MG63 (cell line): ENCODE measurements around the gene ESPN. TPM values are rescaled to one million over a fixed set of nuclear protein-coding genes. Genes with fewer than 3 reads are reported as not detected.

Experiments used
- DNase-seq: peaks from one replicate; pipeline ENCODE4 v3.0.0-alpha.2; 2020
- H3K27me3 ChIP-seq: fragments of 250-450 bp; sonication (Bioruptor Pico); 2 replicates; pipeline ENCODE4 v1.5.1; 2020; ENCODE audit warnings: mild to moderate bottlenecking, moderate library complexity
- H3K36me3 ChIP-seq: fragments of 250-450 bp; sonication (Bioruptor Pico); 2 replicates; pipeline ENCODE4 v1.5.1; 2020; ENCODE audit warnings: mild to moderate bottlenecking, moderate library complexity
- H3K4me3 ChIP-seq: fragments of 250-450 bp; sonication (Bioruptor Pico); 2 replicates; pipeline ENCODE4 v1.5.1; 2020; ENCODE audit warnings: mild to moderate bottlenecking, moderate library complexity
- H3K9me3 ChIP-seq: fragments of 250-450 bp; sonication (Bioruptor Pico); 2 replicates; pipeline ENCODE4 v1.5.1; 2020; ENCODE audit warnings: mild to moderate bottlenecking, moderate library complexity
- total RNA-seq: library from RNA; depleted of rRNA; stranded (reverse); fragments of >200 nt; shearing (Covaris generic); gene quantifications from 2 replicates; pipeline ENCODE4 v1.2.3, GENCODE V29; 2014; ENCODE audit warnings: low replicate concordance

The ESPN gene
- total RNA-seq, 1 experiment from 2014 or later = not detected

- no peak for DNase-seq
- Histone ChIP-seq H3K36me3 (no peaks in the 10 kb centered on the region), H3K27me3 (no peaks in the 10 kb centered on the region), H3K9me3 (no peaks in the 10 kb centered on the region), H3K4me3 (no peak overlapping the region)
These were observed 27.6 kb upstream of the ESPN start for GRCh38 chr1:6396998-6397397.

DNA sequence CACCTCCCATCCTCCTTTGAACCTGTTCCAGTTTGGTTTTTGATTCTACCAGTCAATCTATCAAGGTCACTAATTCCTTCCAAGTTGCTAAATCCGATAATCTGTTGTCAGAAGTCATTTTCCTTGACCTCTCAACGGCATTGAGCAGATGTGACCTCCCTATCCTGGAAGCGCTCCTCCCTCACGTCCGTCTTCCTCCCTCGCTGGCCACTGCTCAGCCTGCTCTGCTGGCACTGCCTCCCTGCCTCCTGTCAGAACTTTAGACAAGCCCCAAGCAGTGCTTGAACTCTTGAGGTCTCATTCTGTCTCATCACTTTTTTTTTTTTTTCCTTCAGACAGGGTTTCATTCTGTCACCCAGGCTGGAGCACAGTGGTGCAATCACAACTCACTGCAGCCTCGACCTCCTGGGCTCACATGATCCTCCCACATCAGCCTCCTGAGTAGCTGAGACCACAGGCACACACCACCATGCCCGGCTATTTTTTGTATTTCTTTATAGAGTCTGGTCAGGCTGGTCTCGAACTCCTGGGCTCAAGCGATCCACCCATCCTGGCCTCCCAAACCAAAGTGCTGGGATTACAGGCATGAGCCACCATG is 26.6 kb upstream of the ESPN start:
- Histone ChIP-seq H3K9me3 (no peaks in the 10 kb centered on the region), H3K36me3 (no peaks in the 10 kb centered on the region), H3K27me3 (no peaks in the 10 kb centered on the region), H3K4me3 (no peak overlapping the region)
- DNase-seq = no peak

DNA sequence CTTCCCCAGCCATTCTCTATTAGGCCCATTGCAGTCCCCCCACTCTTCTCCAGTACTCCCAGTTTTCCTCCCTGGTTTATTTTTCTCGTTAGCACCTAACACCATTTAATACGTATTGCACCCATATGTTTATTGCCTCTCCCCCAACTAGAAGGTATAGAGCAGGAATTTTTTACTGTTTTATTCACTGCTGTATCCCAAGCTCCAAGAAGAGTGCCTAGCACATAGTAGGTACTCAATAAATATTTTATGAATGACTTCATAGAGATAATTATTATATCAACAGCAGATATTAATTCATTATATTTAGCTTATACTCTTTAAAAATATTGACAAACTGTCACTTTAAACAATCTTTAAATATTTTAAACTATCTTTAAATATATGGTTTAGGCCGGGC is 25.3 kb upstream of the ESPN start:
- Histone ChIP-seq H3K9me3 (no peaks in the 10 kb centered on the region), H3K27me3 (no peaks in the 10 kb centered on the region), H3K36me3 (no peaks in the 10 kb centered on the region), H3K4me3 (no peak overlapping the region)
- DNase-seq = no peak

- no peaks in the 10 kb centered on the region for H3K27me3 ChIP-seq
- no peaks in the 10 kb centered on the region for H3K9me3 ChIP-seq
- no peak overlapping the region for H3K4me3 ChIP-seq
- DNase-seq = no peak
- no peaks in the 10 kb centered on the region for H3K36me3 ChIP-seq
These were observed 22.9 kb upstream of the ESPN start for GRCh38 chr1:6401673-6402072.

DNA sequence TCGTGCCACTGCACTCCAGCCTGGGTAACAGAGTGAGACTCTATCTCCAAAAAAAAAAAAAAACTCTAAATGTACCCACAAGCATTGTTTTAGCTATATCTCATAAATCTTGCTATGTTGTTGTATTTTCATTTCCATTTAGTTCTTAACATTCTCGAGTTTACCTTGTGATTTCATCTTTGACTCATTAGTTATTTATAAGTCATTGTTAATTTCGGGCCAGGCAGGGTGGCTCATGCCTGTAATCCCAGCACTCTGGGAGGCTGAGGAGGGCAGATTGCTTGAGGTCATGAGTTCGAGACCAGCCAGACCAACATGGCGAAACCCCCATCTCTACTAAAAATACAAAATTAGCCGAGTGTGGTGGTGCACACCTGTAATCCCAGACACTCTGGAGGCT is 16.6 kb upstream of the ESPN start:
- no peaks in the 10 kb centered on the region for H3K9me3 ChIP-seq
- H3K27me3 ChIP-seq = no peaks in the 10 kb centered on the region
- H3K4me3 ChIP-seq = no peak overlapping the region
- no peak for DNase-seq
- H3K36me3 ChIP-seq = no peaks in the 10 kb centered on the region

DNA sequence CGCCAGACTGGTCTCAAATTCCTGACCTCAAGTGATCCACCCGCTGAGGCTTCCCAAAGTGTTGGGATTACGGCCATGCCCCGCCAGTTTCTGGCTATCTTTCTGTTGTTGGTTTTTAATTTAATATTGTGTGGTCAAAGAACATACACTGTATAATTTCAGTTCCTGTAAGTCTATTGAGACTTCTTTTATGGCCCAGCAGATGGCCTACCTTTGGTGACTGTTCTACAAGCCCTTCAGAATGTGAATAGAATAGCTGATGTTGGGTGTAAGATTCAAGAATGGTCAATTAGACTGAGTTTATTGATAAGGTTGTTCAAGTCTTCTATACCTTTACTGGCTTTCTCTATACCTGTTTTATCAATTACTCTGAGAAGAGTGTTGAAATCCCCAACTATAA is 15.5 kb upstream of the ESPN start:
- H3K27me3 ChIP-seq = no peaks in the 10 kb centered on the region
- no peak for DNase-seq
- no peaks in the 10 kb centered on the region for H3K36me3 ChIP-seq
- H3K4me3 ChIP-seq = no peak overlapping the region
- no peaks in the 10 kb centered on the region for H3K9me3 ChIP-seq

GRCh38 chr1:6409733-6410132 is 14.8 kb upstream of the ESPN start:
- H3K27me3 ChIP-seq = peaks cover 3% of the 10 kb centered on the region; the same call in 1 of the 2 replicates
- no peak overlapping the region for H3K4me3 ChIP-seq

DNA sequence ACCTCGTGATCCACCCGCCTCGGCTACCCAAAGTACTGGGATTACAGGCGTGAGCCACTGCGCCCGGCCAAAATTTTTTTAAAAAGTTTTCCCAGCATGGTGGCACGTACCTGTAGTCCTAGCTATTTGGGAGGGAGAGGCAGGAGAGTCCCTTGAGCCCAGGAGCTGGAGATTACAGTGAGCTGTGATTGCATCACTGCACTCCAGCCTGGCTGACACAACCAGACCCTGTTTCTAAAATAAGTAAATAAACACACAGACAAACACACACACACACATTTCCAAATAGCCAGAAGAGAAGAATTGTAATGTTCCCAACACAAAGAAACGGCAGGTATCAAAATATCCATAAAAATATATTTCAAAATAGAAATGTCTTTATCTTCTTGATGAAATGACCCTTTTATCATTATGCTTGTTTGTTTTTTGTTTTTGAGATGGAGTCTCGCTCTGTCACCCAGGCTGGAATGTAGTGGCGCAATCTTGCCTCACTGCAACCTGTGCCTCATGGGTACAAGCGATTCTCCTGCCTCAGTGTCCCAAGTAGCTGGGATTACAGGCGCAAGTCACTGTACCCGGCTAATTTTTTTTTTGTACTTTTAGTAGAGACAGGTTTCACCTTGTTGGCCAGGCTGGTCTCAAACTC is 14.2 kb upstream of the ESPN start:
- Histone ChIP-seq H3K9me3 (no peaks in the 10 kb centered on the region), H3K4me3 (no peak overlapping the region), H3K27me3 (peaks cover 7% of the 10 kb centered on the region; the same call in 1 of the 2 replicates), H3K36me3 (no peaks in the 10 kb centered on the region)
- no peak for DNase-seq

More at GRCh38 chr1:6409733-6410132, 14.8 kb upstream of the ESPN start:
- no peaks in the 10 kb centered on the region for H3K36me3 ChIP-seq
- no peaks in the 10 kb centered on the region for H3K9me3 ChIP-seq
- no peak for DNase-seq

DNA sequence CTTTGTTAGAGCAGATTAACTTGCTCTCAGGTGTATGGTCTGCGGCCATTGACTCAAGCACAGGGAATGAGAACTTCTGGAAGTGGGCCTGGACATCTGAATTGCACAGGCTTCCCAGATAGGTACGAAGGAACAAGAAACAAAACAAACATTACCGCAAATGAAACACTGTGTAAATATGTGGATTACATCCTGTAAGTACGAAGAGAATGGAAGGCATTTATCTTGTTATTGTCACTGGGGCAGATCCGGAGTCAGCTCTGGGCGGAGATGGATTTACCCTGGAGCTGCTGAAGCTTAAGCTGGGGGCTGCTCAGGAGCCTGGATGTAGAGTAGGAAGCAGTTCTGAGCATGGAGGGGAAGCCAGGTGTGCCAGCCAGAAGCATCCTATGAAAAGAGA is 11.7 kb upstream of the ESPN start:
- no peak overlapping the region for H3K4me3 ChIP-seq
- H3K36me3 ChIP-seq = no peaks in the 10 kb centered on the region
- H3K27me3 ChIP-seq = peaks cover 7% of the 10 kb centered on the region; the same call in 1 of the 2 replicates
- H3K9me3 ChIP-seq = no peaks in the 10 kb centered on the region
- no peak for DNase-seq

GRCh38 chr1:6414443-6414844 is 10.1 kb upstream of the ESPN start:
- peaks cover 7% of the 10 kb centered on the region; the same call in 1 of the 2 replicates for H3K27me3 ChIP-seq
- H3K4me3 ChIP-seq = no peak overlapping the region

DNA sequence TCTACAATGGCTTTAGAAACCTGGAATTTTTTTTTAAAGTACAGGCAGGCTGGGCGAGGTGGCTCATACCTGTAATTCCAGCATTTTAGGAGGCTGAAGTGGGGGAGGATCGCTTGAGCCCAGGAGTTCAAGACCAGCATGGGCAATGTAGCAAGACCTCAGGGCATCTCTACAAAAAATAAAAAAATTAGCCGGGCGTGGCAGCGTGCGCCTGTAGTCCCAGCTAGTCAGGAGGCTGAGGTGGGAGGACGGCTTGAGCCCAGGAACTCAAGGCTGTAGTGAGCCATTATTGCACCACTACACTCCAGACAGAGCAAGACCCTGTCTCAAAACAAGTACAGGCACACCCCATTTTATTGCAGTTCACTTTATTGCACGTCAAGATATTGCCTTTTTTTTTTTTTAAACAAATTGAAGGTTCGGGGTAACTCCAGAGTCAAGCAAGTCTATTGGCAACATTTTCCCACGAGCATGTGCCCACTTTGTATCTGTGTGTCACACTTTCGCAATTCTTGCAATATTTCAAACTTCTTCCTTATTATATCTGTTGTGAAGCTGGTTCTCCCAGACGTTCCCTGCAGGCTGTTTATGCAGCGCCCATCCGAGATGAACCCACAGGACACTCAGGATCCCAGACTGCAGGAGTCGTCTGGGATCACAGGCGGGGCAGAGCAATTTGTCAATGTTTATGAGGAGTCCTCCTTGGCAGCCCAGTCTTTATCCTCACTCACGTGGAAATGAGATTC is 9.5 kb upstream of the ESPN start:
- Histone ChIP-seq H3K9me3 (no peaks in the 10 kb centered on the region), H3K4me3 (no peak overlapping the region), H3K36me3 (no peaks in the 10 kb centered on the region), H3K27me3 (peaks cover 7% of the 10 kb centered on the region; the same call in 1 of the 2 replicates)
- no peak for DNase-seq

More at GRCh38 chr1:6414443-6414844, 10.1 kb upstream of the ESPN start:
- H3K9me3 ChIP-seq = no peaks in the 10 kb centered on the region
- peak; percentile 38 for DNase-seq
- no peaks in the 10 kb centered on the region for H3K36me3 ChIP-seq

DNA sequence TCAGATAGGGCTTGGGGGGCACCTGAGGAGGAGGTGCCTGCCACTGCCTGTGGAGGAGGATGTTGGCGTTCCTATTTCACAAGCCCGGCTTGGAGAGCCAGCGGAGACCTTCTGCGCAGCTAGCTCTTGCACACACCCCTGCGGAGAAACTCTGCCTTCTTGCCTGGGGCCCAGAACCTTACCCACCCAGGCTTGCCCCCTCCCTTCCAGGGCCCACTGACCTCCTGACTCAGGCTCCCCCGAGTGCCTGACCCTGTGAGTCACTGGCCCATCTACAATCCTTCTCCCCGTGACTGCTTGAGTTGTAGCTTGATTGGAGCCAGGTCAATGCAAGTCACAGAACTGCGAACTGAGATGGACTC is 8.3 kb upstream of the ESPN start:
- Histone ChIP-seq H3K9me3 (no peaks in the 10 kb centered on the region), H3K36me3 (no peaks in the 10 kb centered on the region), H3K27me3 (peaks cover 7% of the 10 kb centered on the region; the same call in 1 of the 2 replicates), H3K4me3 (no peak overlapping the region)
- DNase-seq = no peak

GRCh38 chr1:6416906-6417305 is 7.7 kb upstream of the ESPN start:
- Histone ChIP-seq H3K27me3 (peaks cover 7% of the 10 kb centered on the region; the same call in 1 of the 2 replicates), H3K9me3 (no peaks in the 10 kb centered on the region), H3K36me3 (no peaks in the 10 kb centered on the region), H3K4me3 (no peak overlapping the region)
- DNase-seq = no peak

DNA sequence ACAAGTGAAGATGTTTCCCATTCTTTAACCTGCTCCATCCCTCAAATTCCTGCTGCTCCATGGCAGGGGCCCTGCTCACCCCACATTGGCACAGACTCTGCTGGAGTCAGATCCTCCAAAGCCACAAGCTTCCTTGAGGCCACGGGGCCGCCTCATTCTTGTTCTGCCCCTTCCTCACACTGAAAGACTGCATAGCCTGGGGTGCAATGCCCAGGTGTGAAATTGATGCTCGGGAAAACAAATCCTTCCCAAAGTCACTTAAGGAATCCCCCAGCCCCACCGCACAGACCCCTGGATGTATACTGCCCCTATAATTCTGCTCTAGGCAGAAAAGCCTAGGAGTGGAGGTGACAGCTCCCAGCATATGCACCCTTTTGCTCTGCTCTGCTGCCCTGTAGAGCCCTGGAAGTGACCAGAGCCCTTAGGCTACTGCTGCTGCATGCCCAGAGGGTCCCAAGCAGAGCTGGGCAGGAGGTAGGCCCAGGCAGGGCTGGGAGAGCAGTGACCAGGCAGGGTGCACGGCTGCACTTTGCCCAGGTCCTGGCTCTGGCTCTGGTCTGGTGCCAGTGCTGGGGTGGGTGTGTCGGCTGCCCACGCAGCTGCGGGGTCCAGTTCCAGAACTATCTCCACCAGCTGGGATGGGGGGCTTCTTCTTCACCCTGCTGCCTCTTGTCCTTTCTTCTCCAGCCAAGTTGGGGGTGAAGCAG is 6.5 kb upstream of the ESPN start:
- Histone ChIP-seq H3K27me3 (peaks cover 7% of the 10 kb centered on the region; the same call in 1 of the 2 replicates), H3K36me3 (no peaks in the 10 kb centered on the region), H3K4me3 (no peak overlapping the region), H3K9me3 (no peaks in the 10 kb centered on the region)
- no peak for DNase-seq

GRCh38 chr1:6418668-6419396 is 5.7 kb upstream of the ESPN start:
- peaks cover 7% of the 10 kb centered on the region for H3K27me3 ChIP-seq
- no peak overlapping the region; the same call in 1 of the 2 replicates for H3K4me3 ChIP-seq
- no peak for DNase-seq
- no peaks in the 10 kb centered on the region for H3K36me3 ChIP-seq
- no peaks in the 10 kb centered on the region for H3K9me3 ChIP-seq

DNA sequence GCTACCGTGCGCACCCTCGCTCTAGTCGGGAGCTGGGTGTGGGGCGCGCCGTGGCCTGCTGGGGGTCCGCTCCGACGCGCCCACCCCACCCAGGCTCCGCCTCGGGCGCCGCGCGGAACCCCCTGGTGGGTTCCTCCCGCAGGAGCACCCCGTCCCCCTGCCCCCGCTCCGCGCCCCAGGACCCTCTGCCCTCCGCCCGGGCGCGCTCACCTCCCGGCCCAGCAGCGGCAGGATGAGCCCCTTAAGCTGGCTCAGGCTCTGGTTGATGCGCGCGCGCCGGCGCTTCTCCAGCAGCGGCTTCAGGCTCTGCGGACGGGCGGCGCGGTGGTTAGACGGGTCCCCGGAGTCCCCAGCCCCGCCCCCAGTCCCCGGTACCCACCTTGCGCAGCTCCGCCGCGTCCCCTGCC is 5.2 kb upstream of the ESPN start:
- Histone ChIP-seq H3K9me3 (no peaks in the 10 kb centered on the region), H3K27me3 (peaks cover 13% of the 10 kb centered on the region), H3K36me3 (no peaks in the 10 kb centered on the region), H3K4me3 (peak overlapping the region; percentile 41)
- peak; percentile 35 for DNase-seq
